ENCODE measurements around the gene BDKRB2.

DNA sequence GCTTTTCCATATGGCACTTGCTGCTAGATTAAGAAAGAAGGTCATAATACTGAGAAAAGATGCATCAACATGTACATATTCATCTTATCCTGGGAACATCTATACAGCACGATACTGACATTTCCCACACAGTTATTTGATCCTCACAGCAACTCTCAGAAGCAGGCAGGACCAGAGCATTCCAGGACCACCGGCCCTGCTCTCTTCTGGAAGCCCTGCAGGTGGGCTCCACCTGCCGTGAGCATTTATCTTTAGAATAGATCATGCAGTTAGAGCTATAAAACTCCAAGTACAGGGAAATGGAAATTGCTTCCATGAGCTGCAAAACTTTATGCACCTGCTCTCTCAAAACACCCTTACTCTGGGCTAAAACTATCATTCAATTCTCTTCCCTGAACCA, 45.8 kb downstream of the BDKRB2 start:
- TF ChIP-seq CTCF (conservative IDR thresholded peaks at IDR 0.05; ENCODE audit: low read length), result no peak
- TF ChIP-seq EZH2phosphoT487 (IDR thresholded peaks at IDR 0.05; ENCODE audit: borderline replicate concordance), result no peak

Measured in Loucy (cell line).